Measurements from ENCODE around the gene ODR4.
"Not testable (repeated sequence)": the region's sequence is repeated elsewhere in the genome, so short reads cannot be mapped to it uniquely, and the experiment has no call there.

ODR4 gene

DNA sequence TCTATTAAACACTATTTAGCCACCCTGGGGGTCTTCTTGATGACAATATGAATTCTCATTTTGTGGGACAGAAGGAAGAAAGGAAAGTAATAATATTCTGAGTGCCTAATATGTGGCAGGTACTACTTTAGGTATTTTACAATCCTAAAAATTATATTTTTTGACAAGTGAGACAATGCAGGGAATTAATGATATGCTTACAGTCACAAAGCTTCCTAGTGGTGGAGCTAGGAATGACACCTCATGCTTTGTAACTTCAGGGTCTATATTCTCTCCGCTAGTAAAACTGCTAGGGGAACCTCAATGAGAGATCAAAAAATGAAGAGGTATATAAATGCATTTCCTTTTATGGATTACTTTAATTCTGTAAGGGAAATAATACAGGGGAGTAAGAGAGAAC, 44.9 kb upstream of the ODR4 start:
- H2AFZ ChIP-seq (ENCODE audit: low read depth, low read length) = no peak overlapping the region
- H3K27me3 ChIP-seq (ENCODE audit: insufficient read depth, low read length, poor library complexity) = no peaks in the 10 kb centered on the region
- H4K20me1 ChIP-seq (ENCODE audit: insufficient read depth, low read length) = peaks cover 2% of the 10 kb centered on the region; the same call in 1 of the 2 replicates
- ATAC-seq (ENCODE audit: insufficient read depth, low read depth) (peak; percentile 54; the same call in 1 of the 3 replicates), DNase-seq (no peak)
- peaks cover 90% of the 10 kb centered on the region for H3K36me3 ChIP-seq (ENCODE audit: insufficient read depth, low read length)
- no peak overlapping the region for H3K4me2 ChIP-seq (ENCODE audit: insufficient read depth, low read length)
- H3K9me3 ChIP-seq (ENCODE audit: insufficient read depth, low read length, severe bottlenecking) = no peaks in the 10 kb centered on the region
- no peaks in the 10 kb centered on the region for H3K79me2 ChIP-seq (ENCODE audit: insufficient read depth, low read length)
- H3K27ac ChIP-seq (ENCODE audit: low read length) = no peak overlapping the region
- TF ChIP-seq, protein P1, sequence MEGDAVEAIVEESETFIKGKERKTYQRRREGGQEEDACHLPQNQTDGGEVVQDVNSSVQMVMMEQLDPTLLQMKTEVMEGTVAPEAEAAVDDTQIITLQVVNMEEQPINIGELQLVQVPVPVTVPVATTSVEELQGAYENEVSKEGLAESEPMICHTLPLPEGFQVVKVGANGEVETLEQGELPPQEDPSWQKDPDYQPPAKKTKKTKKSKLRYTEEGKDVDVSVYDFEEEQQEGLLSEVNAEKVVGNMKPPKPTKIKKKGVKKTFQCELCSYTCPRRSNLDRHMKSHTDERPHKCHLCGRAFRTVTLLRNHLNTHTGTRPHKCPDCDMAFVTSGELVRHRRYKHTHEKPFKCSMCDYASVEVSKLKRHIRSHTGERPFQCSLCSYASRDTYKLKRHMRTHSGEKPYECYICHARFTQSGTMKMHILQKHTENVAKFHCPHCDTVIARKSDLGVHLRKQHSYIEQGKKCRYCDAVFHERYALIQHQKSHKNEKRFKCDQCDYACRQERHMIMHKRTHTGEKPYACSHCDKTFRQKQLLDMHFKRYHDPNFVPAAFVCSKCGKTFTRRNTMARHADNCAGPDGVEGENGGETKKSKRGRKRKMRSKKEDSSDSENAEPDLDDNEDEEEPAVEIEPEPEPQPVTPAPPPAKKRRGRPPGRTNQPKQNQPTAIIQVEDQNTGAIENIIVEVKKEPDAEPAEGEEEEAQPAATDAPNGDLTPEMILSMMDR (IDR thresholded peaks at IDR 0.05; ENCODE audit: borderline replicate concordance, extremely low read depth, low read length, poor library complexity, severe bottlenecking) = peak; percentile 49
- TF ChIP-seq EZH2 (IDR thresholded peaks at IDR 0.05; ENCODE audit: borderline replicate concordance, low read depth, low read length, severe bottlenecking) = no peak
- H3K9ac ChIP-seq (ENCODE audit: low read depth, low read length) = no peak overlapping the region
- H3K4me1 ChIP-seq (ENCODE audit: insufficient read depth, low read length) = no peaks in the 10 kb centered on the region
- H3K4me3 ChIP-seq (ENCODE audit: low read depth in 1 of 2, low read length in 2 of 2) = no peak overlapping the region

DNA sequence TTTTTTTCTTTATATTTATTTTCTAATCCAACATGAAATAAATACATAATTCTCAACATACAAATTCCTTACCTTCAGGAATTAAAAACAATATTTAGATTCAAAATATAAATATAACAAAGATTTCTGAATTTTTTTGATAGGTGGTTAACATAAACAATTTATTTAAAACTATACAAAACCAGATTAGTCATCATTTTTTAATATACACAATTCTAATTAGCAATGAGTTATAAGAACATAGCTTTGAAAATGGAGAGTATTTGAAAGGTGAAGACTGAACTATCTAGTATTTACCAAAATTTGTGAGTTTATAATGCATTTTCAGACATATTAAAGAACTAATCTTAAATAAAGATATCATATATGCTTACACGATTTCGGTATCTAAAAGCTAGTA, 38.1 kb upstream of the ODR4 start:
- Histone ChIP-seq H3K4me3 (ENCODE audit: low read depth in 1 of 2, low read length in 2 of 2) (no peak overlapping the region), H3K4me1 (ENCODE audit: insufficient read depth, low read length) (no peaks in the 10 kb centered on the region), H3K79me2 (ENCODE audit: insufficient read depth, low read length) (no peaks in the 10 kb centered on the region), H3K27ac (ENCODE audit: low read length) (no peak overlapping the region), H3K9ac (ENCODE audit: low read depth, low read length) (no peak overlapping the region), H4K20me1 (ENCODE audit: insufficient read depth, low read length) (peaks cover 2% of the 10 kb centered on the region; the same call in 1 of the 2 replicates), H3K27me3 (ENCODE audit: insufficient read depth, low read length, poor library complexity) (no peaks in the 10 kb centered on the region), H3K9me3 (ENCODE audit: insufficient read depth, low read length, severe bottlenecking) (no peaks in the 10 kb centered on the region), H3K4me2 (ENCODE audit: insufficient read depth, low read length) (no peak overlapping the region), H3K36me3 (ENCODE audit: insufficient read depth, low read length) (peaks cover 96% of the 10 kb centered on the region), H2AFZ (ENCODE audit: low read depth, low read length) (no peak overlapping the region)
- no peak for DNase-seq
- TF ChIP-seq EZH2 (IDR thresholded peaks at IDR 0.05; ENCODE audit: borderline replicate concordance, low read depth, low read length, severe bottlenecking) = no peak
- TF ChIP-seq, protein P1 (IDR thresholded peaks at IDR 0.05; ENCODE audit: borderline replicate concordance, extremely low read depth, low read length, poor library complexity, severe bottlenecking) = no peak
- no peak for ATAC-seq (ENCODE audit: insufficient read depth, low read depth)

DNA sequence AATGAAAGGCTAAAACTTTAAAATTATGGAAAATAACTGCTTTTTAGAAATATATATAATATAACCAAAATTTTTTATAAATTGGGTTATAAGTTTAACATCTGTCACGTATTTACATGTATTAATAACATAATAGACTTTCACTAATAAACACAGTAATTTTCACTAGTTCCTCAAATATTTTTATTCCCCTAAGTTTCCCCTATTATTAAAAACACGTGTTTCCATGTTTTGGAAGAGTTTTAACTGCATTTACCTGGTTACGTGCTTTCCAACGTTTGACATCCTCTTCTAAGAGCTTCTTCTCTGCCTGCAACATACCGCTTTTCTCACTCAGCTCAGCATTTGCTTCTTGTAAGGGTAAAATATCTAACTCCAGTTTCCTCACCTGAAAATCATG, 34.9 kb upstream of the ODR4 start:
- Histone ChIP-seq H3K9ac (ENCODE audit: low read depth, low read length) (no peak overlapping the region), H3K79me2 (ENCODE audit: insufficient read depth, low read length) (no peaks in the 10 kb centered on the region), H3K4me3 (ENCODE audit: low read depth in 1 of 2, low read length in 2 of 2) (no peak overlapping the region), H3K27me3 (ENCODE audit: insufficient read depth, low read length, poor library complexity) (no peaks in the 10 kb centered on the region), H3K4me2 (ENCODE audit: insufficient read depth, low read length) (no peak overlapping the region), H3K4me1 (ENCODE audit: insufficient read depth, low read length) (no peaks in the 10 kb centered on the region), H3K9me3 (ENCODE audit: insufficient read depth, low read length, severe bottlenecking) (no peaks in the 10 kb centered on the region), H4K20me1 (ENCODE audit: insufficient read depth, low read length) (no peaks in the 10 kb centered on the region), H2AFZ (ENCODE audit: low read depth, low read length) (no peak overlapping the region), H3K27ac (ENCODE audit: low read length) (no peak overlapping the region), H3K36me3 (ENCODE audit: insufficient read depth, low read length) (peaks cover 95% of the 10 kb centered on the region)
- DNase-seq (no peak), ATAC-seq (ENCODE audit: insufficient read depth, low read depth) (no peak)
- no peak for TF ChIP-seq EZH2 (IDR thresholded peaks at IDR 0.05; ENCODE audit: borderline replicate concordance, low read depth, low read length, severe bottlenecking)
- TF ChIP-seq, protein P1 (IDR thresholded peaks at IDR 0.05; ENCODE audit: borderline replicate concordance, extremely low read depth, low read length, poor library complexity, severe bottlenecking) = no peak

DNA sequence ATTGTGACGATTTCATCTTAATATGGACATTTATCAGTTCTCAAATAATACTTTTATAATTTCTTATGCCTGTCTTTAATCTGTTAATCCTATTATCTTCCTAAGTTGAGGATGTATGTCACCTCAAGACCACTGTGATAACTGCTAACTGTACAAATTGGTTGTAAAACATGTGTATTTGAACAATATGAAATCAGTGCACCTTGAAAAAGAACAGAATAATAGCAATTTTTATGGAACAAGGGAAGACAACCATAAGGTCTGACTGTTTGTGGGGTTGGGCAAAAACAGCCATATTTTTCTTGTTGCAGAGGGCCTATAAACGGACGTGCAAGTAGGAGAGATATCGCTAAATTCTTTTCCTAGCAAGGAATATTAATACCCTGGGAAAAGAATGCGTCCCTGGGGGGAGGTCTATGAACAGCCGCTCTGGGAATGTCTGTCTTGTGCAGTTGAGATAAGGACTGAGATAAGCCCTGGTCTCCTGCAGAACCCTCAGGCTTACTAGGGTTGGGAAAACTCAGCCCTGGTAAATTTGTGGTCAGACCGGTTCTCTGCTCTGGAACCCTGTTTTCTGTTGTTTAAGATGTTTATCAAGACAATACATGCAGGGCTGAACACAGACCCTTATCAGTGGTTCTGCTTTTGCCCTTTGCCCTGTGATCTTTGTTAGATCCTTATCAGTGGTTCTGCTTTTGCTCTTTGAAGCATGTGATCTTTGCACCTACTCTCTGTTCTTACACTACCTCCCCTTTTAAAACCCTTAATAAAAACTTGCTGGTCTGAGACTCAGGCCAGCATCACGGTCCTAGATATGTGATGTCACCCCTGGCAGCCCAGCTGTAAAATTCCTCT, 27.6 kb upstream of the ODR4 start:
- not testable (repeated sequence) for H3K27ac ChIP-seq (ENCODE audit: low read length); H3K4me2 ChIP-seq (ENCODE audit: insufficient read depth, low read length); H4K20me1 ChIP-seq (ENCODE audit: insufficient read depth, low read length); H2AFZ ChIP-seq (ENCODE audit: low read depth, low read length); H3K9me3 ChIP-seq (ENCODE audit: insufficient read depth, low read length, severe bottlenecking); H3K27me3 ChIP-seq (ENCODE audit: insufficient read depth, low read length, poor library complexity); H3K79me2 ChIP-seq (ENCODE audit: insufficient read depth, low read length); H3K9ac ChIP-seq (ENCODE audit: low read depth, low read length); H3K4me3 ChIP-seq (ENCODE audit: low read depth in 1 of 2, low read length in 2 of 2); DNase-seq; ATAC-seq (ENCODE audit: insufficient read depth, low read depth); H3K4me1 ChIP-seq (ENCODE audit: insufficient read depth, low read length)
- peaks cover 95% of the 10 kb centered on the region for H3K36me3 ChIP-seq (ENCODE audit: insufficient read depth, low read length)

Measured in DND-41 (cell line).